HL-60 (cell line): Measurements from ENCODE around the gene PPY.
"Not testable (repeated sequence)": the region's sequence is repeated elsewhere in the genome, so short reads cannot be mapped to it uniquely, and the experiment has no call there.

Source experiments
- DNase-seq, 2 experiments: peaks; one replicate each; pipeline ENCODE4 v3.0.0-alpha.2; 2010 to 2020; ENCODE audit warnings: low read depth in 1 of 2, low spot score in 1 of 2
- H3K27ac ChIP-seq: fragments of 250-450 bp; sonication (Bioruptor Pico); replicated peaks from 2 replicates; pipeline ENCODE4 v1.5.1; 2020; ENCODE audit warnings: mild to moderate bottlenecking, moderate library complexity
- H3K27me3 ChIP-seq: fragments of 250-450 bp; sonication (Bioruptor Pico); 2 replicates; pipeline ENCODE4 v1.5.1; 2021; ENCODE audit warnings: mild to moderate bottlenecking, moderate library complexity; ENCODE audit not compliant: insufficient read depth, poor library complexity, severe bottlenecking
- H3K4me3 ChIP-seq: replicated peaks from 2 replicates; pipeline ENCODE4 v1.5.1; 2011; ENCODE audit warnings: mild to moderate bottlenecking, control low read depth, low read length; ENCODE audit not compliant: insufficient read depth
- CTCF ChIP-seq: IDR thresholded peaks from one replicate; pipeline ENCODE4 v1.5.1; 2011; ENCODE audit warnings: low read length, control low read depth, inconsistent platforms; ENCODE audit not compliant: insufficient read depth
- GABPA ChIP-seq: IDR thresholded peaks from 2 replicates; pipeline ENCODE4 v1.6.1; 2012; ENCODE audit warnings: low read depth
- POLR2AphosphoS5 ChIP-seq: IDR thresholded peaks from 2 replicates; pipeline ENCODE4 v1.6.1; 2012; ENCODE audit warnings: low read depth
- REST ChIP-seq: IDR thresholded peaks from 2 replicates; pipeline ENCODE4 v1.6.1; 2012; ENCODE audit warnings: low read depth; ENCODE audit not compliant: insufficient replicate concordance
- SPI1 ChIP-seq: IDR thresholded peaks from 2 replicates; pipeline ENCODE4 v1.6.1; 2012; ENCODE audit warnings: low read depth, mild to moderate bottlenecking, borderline replicate concordance

PPY gene

DNA sequence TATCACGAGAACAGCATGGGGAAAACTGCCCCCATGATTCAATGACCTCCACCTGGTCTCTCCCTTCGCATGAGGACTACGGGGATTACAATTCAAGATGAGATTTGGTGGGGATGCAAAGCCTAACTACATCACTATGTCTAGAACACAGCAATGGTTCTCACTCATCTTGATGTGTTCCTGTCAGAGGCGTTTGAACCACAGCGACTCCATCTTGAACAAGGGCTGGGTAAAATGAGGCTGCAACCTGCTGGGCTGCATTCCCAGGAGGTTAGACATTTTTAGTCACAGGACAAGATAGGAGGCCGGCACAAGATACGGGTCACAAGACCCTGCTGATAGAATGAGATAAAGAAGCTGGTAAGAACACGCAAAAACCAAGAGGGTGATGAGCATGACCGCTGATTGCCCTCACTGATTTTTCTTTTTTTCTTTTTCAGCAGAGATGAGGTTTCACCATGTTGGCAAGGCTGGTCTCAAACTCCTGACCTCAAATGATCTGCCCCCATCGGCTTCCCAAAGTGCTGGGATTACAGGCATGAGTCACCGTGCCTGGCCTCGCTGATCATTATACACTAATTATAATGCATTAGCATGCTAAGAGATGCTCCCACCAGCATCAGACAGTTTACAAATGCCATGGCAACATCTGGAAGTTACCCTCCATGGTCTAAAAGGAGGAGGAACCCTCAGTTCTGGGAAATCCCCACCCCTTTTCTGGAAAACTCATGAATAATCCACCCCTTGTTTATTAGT is 3.0 kb upstream of the PPY start:
- H3K4me3 ChIP-seq, result no peak overlapping the region
- no peak overlapping the region for H3K27ac ChIP-seq
- H3K27me3 ChIP-seq, result peaks cover 4% of the 10 kb centered on the region
- TF ChIP-seq SPI1 (no peak), GABPA (no peak), CTCF (no peak), POLR2AphosphoS5 (no peak), REST (no peak)
- DNase-seq, result no peak

- peak in 1 of 2 experiments; percentile 28 for DNase-seq
- Histone ChIP-seq H3K27ac (no peak overlapping the region), H3K27me3 (peaks cover 8% of the 10 kb centered on the region), H3K4me3 (no peak overlapping the region)
- TF ChIP-seq GABPA, result no peak
- no peak for TF ChIP-seq SPI1
- no peak for TF ChIP-seq REST
- TF ChIP-seq CTCF, result peak; percentile 37
- TF ChIP-seq POLR2AphosphoS5, result no peak
Measured at GRCh38 chr17:43940630-43941029, 1.6 kb downstream of the PPY start.

GRCh38 chr17:43939886-43940285 is 2.4 kb downstream of the PPY start:
- Histone ChIP-seq H3K27me3 (peaks cover 8% of the 10 kb centered on the region), H3K27ac (no peak overlapping the region), H3K4me3 (no peak overlapping the region)
- TF ChIP-seq CTCF, result no peak
- no peak for TF ChIP-seq REST
- no peak for TF ChIP-seq POLR2AphosphoS5
- DNase-seq, result no peak

DNA sequence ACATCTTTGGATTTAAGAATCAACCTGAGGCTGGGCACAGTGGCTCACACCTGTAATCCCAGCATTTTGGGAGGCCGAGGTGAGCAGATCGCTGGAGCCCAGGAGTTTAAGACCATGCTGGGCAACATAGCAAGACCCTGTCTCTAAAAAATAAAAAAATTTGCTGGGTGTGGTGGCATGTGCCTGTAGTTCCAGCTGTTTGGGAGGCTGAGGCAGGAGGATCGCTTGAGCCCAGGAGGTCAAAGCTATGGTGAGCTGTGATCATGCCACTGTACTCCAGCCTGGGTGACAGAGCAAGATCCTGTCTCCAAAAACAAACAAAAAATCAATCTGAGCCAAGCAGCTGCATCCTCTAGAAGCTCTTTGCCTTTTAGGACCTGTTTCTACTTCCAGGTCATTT is 2.8 kb downstream of the PPY start:
- DNase-seq, result not testable (repeated sequence)

More for the DNA sequence above, 2.8 kb downstream of the PPY start:
- not testable (repeated sequence) for H3K27ac ChIP-seq, H3K27me3 ChIP-seq, H3K4me3 ChIP-seq
